Right lung (tissue), 5 donors: ENCODE results near the gene PLA2R1. TPM values are rescaled to one million over a fixed set of nuclear protein-coding genes. Genes with fewer than 3 reads are reported as not detected.
"Not testable (repeated sequence)": the region's sequence is repeated elsewhere in the genome, so short reads cannot be mapped to it uniquely, and the experiment has no call there.

Source experiments
- DNase-seq, 2 donors: peaks; one replicate each; pipeline ENCODE4 v3.0.0-alpha.2; 2013
- polyA plus RNA-seq, 5 donors: library from polyadenylated mRNA; unstranded; fragments of 120-200 nt; gene quantifications; one replicate each; pipeline versions ENCODE4 v1.2.1 to v1.2.3, GENCODE V29; 2013; ENCODE audit warnings: inconsistent platforms in 1 of 5, low replicate concordance in 1 of 5; ENCODE audit not compliant: insufficient read length in 5 of 5, insufficient read depth in 1 of 5

PLA2R1 gene
- polyA plus RNA-seq, 5 donors, result 3.5 to 7.7 (median 6.8) TPM

DNA sequence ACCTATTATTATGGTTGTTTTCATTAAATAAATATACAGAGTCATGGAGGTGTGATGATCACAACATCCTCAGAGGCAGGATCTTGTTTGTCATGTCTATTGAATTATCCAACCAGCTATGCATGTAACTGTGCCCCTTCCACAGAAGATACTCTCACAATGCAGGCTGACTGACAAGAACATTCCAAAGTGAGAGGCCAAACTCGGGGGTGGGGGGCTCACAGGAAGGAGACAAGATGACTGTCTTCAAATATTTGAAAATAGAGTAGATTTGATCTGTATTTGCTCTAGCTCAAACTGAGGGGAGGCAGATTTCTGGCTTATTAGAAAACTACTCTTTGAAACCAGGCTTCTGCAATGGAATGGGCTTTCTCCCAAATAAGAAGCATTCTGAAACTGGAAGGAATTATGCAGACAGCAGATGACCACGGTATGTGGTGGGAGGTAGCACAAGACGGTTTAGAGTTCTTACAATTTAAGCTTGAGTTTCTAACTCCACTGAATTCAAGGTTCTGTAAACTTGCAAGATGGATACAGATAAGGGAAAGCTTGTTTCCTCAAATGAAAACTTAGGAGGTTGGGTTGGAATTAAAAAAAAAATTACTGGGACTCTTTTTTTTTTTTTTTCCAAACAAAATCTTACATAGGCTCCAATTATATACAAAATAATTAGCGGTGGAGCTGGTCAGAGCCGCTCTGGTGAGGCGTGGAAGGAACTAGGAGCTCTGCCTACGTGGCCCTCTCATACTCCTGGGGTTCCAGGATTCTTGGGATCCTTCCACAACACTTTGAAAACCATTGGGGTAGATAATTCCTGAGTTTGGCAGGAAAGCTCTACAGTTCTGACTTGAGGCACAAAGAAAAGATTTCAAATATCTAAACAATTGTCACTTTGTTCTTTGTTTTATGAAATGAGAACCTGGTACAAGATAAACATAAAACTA, 79.3 kb downstream of the PLA2R1 start:
- DNase-seq, result no peak

DNA sequence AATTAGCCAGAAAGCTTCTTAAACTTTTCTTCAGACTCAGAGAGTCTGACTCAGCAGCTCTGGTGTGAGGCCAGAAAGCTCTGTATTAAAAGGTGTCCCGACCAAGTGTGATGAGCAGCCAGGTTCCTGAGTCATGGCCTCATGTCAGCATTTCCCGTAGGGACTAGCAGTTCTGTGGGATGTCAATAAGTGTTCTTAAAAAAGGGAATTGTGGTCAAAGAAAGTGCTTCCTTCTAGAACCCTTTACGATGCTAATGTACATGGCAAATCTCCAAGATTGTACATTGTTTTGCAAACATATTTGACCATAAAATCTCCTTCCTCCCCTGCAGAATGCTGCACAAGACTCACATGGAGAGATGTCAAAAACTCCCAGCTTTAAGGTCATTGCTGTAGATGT, 80.1 kb downstream of the PLA2R1 start:
- DNase-seq, result no peak

DNA sequence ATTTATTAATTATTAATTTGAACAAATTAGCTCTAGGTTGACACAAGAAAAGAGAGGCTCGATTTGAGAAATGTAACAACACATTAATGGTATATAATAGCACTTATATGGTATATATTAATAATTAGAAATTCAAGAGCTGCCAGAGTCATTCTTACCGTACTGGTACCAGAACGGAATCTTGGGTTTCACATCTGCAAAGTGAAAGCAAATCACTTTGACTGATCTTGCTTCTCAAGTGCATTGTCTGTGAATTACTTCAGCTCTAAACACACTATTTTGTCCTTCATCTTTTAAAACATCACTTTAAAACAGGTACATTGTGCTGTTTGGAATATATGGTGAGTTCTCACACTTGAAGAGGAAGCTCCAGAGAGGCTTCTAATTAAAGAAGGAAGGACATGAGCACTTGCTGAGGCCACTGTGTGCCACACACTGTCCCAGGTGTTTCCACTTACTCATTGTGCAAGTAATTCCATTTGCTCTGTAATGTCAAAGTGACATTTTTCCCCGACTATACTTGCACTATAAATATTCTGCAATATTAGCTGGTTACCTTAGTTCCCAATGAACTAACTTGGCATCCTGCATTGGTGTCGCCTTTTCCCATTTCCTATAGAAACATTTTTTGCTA, 85.8 kb downstream of the PLA2R1 start:
- DNase-seq, result no peak

GRCh38 chr2:159973325-159973724, 89.1 kb downstream of the PLA2R1 start:
- no peak for DNase-seq

DNA sequence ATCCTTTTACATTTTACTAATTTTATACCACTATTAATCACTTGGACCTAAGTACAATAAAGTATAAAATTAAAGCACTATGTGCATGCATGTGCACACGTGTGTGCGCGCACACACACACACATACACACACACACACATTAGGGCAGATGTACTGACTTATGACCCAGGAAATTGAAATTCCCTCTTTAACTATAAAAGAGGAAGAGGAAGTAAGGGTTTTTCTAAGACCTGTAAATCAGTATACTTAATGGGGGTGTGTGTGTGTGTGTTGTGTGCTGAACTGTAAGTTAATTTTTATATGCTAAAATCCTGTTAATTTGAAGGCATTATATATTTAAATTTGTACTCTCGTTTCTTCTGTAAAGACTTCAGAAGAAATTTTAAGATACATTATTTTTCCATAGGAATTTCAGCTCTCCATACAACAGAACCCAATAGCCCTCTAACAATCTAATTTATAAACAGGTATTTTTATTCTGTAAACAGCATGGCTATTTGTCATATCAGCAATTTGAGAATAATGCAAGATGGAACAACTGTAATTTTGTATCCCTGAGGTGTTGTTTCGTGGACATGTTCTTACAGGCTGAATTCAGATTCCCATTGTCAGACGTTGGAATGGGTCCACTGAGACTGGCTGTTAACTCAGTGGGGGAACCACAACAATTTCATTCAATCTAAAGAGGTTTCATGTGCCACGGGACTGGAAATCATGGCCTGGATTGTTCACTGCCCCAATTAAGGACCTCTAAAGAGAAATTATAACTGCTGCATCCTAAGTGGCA, 90.9 kb downstream of the PLA2R1 start:
- no peak for DNase-seq

DNA sequence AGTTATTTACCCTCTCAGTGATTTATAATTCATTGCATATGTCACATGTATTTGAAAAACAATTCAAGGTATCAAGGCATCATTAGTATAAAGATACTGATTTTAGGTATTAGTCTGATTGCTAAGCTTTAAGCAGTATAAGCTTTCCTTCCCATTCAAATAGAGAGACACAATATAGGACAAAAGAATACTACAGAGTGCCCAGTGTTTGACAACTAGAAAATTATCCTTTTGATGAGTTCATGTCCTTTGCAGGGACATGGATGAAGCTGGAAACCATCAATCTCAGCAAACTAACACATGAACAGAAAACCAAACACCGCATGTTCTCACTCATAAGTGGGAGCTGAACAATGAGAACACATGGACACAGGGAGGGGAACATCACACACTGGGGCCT, 91.9 kb downstream of the PLA2R1 start:
- not testable (repeated sequence) for DNase-seq

- DNase-seq, result peak; percentile 44 to 55
Measured at GRCh38 chr2:159968279-159968900, 94.0 kb downstream of the PLA2R1 start.

GRCh38 chr2:159963700-159964099, 98.7 kb downstream of the PLA2R1 start:
- DNase-seq, result no peak

DNA sequence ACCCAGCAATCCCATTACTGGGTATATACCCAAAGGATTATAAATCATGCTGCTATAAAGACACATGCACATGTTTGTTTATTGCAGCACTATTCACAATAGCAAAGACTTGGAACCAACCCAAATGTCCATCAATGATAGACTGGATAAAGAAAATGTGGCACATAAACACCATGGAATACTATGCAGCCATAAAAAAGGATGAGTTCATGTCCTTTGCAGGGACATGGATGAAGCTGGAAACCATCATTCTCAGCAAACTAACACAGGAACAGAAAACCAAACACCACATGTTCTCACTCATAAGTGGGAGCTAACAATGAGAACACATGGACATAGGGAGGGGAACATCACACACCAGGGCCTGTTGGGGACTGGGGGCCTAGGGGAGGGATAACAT, 99.9 kb downstream of the PLA2R1 start:
- DNase-seq, result not testable (repeated sequence)

DNA sequence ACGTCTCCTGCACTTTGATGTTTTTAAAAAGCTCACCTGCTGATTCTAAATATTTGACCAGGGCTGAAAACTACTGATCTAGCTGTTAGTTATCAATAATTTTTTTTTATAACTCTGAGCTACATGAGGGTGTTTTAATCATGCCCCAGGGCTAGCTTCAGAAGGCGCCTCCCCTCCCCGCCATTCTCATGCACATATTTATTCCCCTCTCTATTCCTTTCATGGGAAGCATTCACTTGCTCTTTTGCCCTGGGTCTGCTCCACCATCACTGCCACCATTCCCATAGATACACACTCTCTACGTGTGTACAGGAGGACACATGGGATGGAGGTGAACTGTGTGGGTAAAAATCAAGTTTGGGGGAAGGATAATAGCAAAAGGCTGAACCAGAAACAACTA, 101.0 kb downstream of the PLA2R1 start:
- DNase-seq, result no peak

GRCh38 chr2:159961037-159961436, 101.4 kb downstream of the PLA2R1 start:
- no peak for DNase-seq

DNA sequence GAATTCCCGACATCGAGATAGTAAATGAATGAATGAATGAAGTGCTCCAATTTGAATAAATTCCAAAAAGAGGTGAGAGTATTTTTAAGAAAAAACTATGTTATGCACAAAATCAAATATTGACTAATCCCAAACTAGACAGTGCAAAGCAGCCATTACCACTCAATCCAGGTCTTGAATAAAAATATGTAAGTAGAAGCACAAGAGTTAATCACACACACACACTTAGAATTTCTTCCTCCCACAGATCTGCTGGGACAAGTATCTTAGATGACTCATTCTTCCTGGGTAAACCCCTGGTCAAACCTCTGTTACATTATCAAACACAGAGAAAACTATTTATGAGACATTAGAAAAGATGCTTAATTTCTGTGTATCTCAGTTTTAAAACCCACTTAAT, 102.0 kb downstream of the PLA2R1 start:
- no peak for DNase-seq

GRCh38 chr2:159959136-159959535, 103.3 kb downstream of the PLA2R1 start:
- no peak for DNase-seq

DNA sequence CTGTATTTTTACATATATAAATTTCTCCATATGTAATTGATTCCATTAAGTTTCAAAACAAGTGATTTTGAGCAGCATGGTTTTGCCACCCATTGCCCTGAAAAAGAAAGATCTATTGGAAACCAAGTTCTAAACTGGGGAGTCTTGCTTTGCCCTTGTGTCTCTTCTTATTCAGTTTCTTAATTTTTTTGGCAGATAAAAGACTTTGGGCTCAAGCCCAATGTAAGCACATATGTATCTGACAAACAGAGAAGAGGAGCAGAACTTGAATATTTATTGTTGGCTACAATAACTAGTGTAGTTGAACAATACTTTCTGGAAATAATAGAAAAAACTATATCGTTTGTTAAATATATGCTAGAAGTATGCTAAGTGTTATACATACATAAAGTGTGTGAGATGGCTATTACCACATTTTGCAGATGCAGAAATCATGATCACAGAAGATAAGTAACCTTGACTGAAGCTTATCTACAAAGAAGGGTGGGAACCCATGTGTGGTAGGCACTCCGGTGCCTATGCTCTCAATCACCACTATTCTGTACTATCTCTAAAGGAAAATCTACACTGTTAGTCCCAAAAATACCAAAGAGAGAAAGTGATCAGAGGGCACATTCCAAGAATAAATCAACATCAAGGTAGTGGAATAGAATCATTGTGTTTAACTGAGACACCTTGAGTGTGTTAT, 109.1 kb downstream of the PLA2R1 start:
- DNase-seq, result no peak

DNA sequence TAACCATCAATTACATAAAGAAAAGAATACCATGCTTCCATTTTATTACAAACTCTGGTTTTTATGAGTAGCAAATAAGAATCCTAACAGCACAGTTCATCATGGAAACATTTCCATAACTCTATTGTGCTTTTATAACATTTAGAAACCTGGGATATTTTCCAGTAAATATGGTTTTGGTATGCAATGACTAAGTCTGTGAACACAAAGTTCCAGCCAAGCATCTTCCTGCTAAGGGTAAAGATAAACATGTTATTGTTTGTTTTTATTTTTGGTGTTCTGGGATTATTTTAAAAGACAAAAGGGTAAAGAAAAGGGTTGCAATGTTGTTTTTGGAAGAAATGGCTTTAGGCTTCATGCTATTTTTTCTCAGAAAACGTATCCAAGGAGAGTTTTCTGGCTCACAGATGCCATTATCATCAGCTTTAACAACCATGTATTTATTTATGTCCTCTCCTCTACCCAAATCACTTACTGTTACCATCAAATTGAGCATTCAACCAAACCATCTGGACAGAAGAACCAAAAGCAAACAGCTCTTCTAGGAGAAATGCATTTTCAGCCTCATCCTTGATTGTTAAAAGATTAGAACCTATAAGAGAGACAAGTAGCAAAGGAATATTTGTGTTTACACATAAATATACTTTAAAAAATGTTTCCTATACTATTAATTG, 116.0 kb downstream of the PLA2R1 start:
- no peak for DNase-seq

GRCh38 chr2:159944874-159945273, 117.5 kb downstream of the PLA2R1 start:
- no peak for DNase-seq

- DNase-seq, result peak; percentile 63 to 70
Measured at GRCh38 chr2:159942146-159942545, 120.3 kb downstream of the PLA2R1 start.

DNA sequence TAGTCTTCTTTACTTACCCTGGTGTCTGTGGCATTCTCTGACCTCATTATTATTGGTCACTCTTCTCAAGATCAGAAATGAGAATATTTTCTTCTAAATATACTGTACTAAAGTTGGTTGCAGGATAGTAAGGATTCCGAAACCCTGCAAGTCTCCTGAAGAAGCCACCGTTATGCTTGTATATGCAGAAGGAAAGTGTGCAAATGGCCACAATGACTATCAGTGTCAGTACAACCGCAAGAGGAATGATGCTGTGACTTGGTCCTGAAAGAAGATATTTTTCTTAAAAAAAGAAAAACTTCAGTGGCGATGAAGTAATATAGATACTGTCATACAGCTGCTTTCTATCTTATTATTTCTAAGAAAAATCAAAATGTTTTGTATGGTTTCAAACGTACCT, 120.7 kb downstream of the PLA2R1 start:
- DNase-seq, result no peak

DNA sequence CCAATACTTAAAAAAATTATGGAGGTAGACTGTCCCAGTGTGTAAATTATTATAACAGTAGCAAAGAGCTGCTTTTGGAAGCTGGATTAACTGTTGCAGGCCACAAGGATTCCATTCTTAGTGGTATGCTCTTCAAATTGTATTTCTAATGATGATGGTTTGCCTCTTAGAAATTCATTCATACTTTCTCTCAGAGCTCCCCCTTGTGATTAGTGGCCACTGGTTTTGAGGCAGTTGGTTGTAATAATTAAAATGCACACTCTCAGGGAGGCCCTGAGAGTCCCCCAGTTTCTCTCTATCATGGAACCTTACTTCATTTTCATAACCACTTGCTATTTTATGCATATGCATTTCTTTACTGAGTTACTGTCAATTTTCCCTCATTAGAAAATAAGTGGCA, 122.5 kb downstream of the PLA2R1 start:
- DNase-seq, result no peak

DNA sequence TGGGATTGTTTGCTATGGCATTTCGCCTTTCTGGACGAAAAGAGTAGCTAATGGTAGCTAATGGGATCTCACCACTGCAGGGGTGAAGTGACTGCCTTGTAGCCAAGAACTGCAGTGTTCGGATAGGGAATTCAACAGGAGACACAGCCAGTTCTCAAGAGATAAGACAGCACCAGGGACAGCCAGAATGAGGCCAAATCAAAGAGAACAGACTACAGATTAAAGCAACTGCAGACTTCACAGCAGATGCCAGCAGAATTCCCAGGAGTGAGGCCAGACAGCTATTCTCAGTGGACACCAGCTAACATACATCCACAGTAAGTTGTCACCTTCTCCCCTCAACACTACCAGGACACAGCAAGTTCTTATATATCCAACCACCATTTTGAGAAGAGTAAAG, 124.0 kb downstream of the PLA2R1 start:
- DNase-seq, result no peak

- no peak for DNase-seq
Measured at GRCh38 chr2:159936471-159936870, 125.9 kb downstream of the PLA2R1 start.
